Keratinocyte (primary cell): ENCODE data around the gene VEGFA. TPM values are rescaled to one million over a fixed set of nuclear protein-coding genes. Genes with fewer than 3 reads are reported as not detected.

Source experiments
- DNase-seq: peaks from one replicate; pipeline ENCODE4 v3.0.0-alpha.2; 2011; ENCODE audit warnings: low read depth, missing footprints, low spot score
- FAIRE-seq: peaks from 2 replicates; lab custom pipeline; 2011; peaks lifted over from hg19 to GRCh38; lab: Jason Lieb, UNC
- H2AFZ ChIP-seq: 2 replicates; pipeline ENCODE4 v1.6.0; 2012; ENCODE audit warnings: low read length, control low read depth, inconsistent platforms; ENCODE audit not compliant: control insufficient read depth
- H3K27ac ChIP-seq: 2 replicates; pipeline ENCODE4 v1.5.1; 2011; ENCODE audit warnings: low read length; ENCODE audit not compliant: control insufficient read depth, insufficient read depth
- H3K27me3 ChIP-seq: 3 replicates; pipeline ENCODE4 v1.6.0; 2011; ENCODE audit warnings: low read length; ENCODE audit not compliant: control insufficient read depth, insufficient read depth; ENCODE audit errors: extremely low read depth
- H3K36me3 ChIP-seq, 2 experiments: 2 replicates in 1 of 2; 3 replicates in 1 of 2; pipeline ENCODE4 v1.5.1; 2011; ENCODE audit warnings: low read length in 2 of 2, mild to moderate bottlenecking in 1 of 2; ENCODE audit not compliant: control insufficient read depth in 2 of 2, insufficient read depth in 2 of 2; ENCODE audit errors: extremely low read depth in 1 of 2
- H3K4me1 ChIP-seq: 3 replicates; pipeline ENCODE4 v1.5.1; 2011; ENCODE audit warnings: low read length; ENCODE audit not compliant: control insufficient read depth, insufficient read depth; ENCODE audit errors: extremely low read depth
- H3K4me2 ChIP-seq: 3 replicates; pipeline ENCODE4 v1.6.0; 2011; ENCODE audit warnings: low read depth, low read length; ENCODE audit not compliant: control insufficient read depth, insufficient read depth; ENCODE audit errors: extremely low read depth
- H3K4me3 ChIP-seq, 3 experiments: fragments of 200-600 bp in 1 of 3; sonication (generic) in 1 of 3; 2 replicates in 2 of 3; 3 replicates in 1 of 3; pipeline ENCODE4 v1.5.1; 2011 to 2016; ENCODE audit warnings: low read length in 3 of 3, mild to moderate bottlenecking in 3 of 3, control low read depth in 2 of 3, inconsistent platforms in 1 of 3, low read depth in 1 of 3, mixed read lengths in 1 of 3, mixed run types in 1 of 3, moderate library complexity in 1 of 3; ENCODE audit not compliant: control insufficient read depth in 2 of 3, insufficient read depth in 2 of 3; ENCODE audit errors: extremely low read depth in 1 of 3
- H3K79me2 ChIP-seq: 2 replicates; pipeline ENCODE4 v1.6.0; 2012; ENCODE audit warnings: low read length; ENCODE audit not compliant: control insufficient read depth, insufficient read depth
- H3K9ac ChIP-seq: 3 replicates; pipeline ENCODE4 v1.6.0; 2011; ENCODE audit warnings: low read length; ENCODE audit not compliant: control insufficient read depth, insufficient read depth; ENCODE audit errors: extremely low read depth
- H3K9me1 ChIP-seq: 3 replicates; pipeline ENCODE4 v1.6.0; 2011; ENCODE audit warnings: low read length; ENCODE audit not compliant: control insufficient read depth, insufficient read depth; ENCODE audit errors: extremely low read depth
- H3K9me3 ChIP-seq: 2 replicates; pipeline ENCODE4 v1.5.1; 2012; ENCODE audit warnings: low read depth, low read length; ENCODE audit not compliant: control insufficient read depth
- H4K20me1 ChIP-seq: 3 replicates; pipeline ENCODE4 v1.6.0; 2011; ENCODE audit warnings: low read length; ENCODE audit not compliant: control insufficient read depth, insufficient read depth; ENCODE audit errors: extremely low read depth
- CTCF ChIP-seq, 3 experiments: IDR thresholded peaks in 1 of 3; conservative IDR thresholded peaks in 1 of 3; optimal IDR thresholded peaks in 1 of 3; 2 replicates in 2 of 3; 3 replicates in 1 of 3; pipeline versions ENCODE3 to v1.5.1; 2011; ENCODE audit warnings: low read length in 3 of 3, mild to moderate bottlenecking in 3 of 3, moderate library complexity in 2 of 3, control low read depth in 1 of 3, inconsistent platforms in 1 of 3; ENCODE audit not compliant: insufficient read depth in 2 of 3; ENCODE audit errors: extremely low read depth in 1 of 3
- EZH2 ChIP-seq: IDR thresholded peaks from one replicate; pipeline ENCODE4 v1.6.1; 2012; ENCODE audit warnings: inconsistent platforms, mild to moderate bottlenecking, low read length, moderate library complexity
- dilution Hi-C: fragments of 300-500 bp; cut with MboI; formaldehyde crosslinking; loops from one replicate; pipeline ENCODE4 v1.7.0; 2020; ENCODE audit warnings: low sequenced_read_pairs; ENCODE audit not compliant: extremely low pct_ligation_motif_present
- polyA plus RNA-seq, 5 experiments: library from polyadenylated mRNA; depleted of rRNA in 3 of 5; stranded (reverse) in 3 of 5; stranded (forward) in 1 of 5; unstranded in 1 of 5; fragments of >200 nt; gene quantifications; 1 replicate in 1 of 5; 2 replicates in 3 of 5; 3 replicates in 1 of 5; pipeline versions ENCODE4 v1.2.1 to v1.2.3, GENCODE V29; 2011 to 2012; ENCODE audit warnings: missing spikeins in 2 of 5, low read depth in 1 of 5, low replicate concordance in 1 of 5

The VEGFA gene
- polyA plus RNA-seq, 1 donor (not counting 4 experiments of a cell fraction or from before 2014, with no cell fraction given) = 149 TPM

- no peaks in the 10 kb centered on the region for H4K20me1 ChIP-seq
Measured at GRCh38 chr6:43795421-43795820, 25.4 kb downstream of the VEGFA start.

GRCh38 chr6:43796168-43796567 lies 26.2 kb downstream of the VEGFA start:
- H3K9me1 ChIP-seq = no peaks in the 10 kb centered on the region
- no peaks in the 10 kb centered on the region for H3K9me3 ChIP-seq
- no peak for DNase-seq
- no peaks in the 10 kb centered on the region for H3K36me3 ChIP-seq
- peaks cover 6% of the 10 kb centered on the region for H3K27me3 ChIP-seq
- H3K4me1 ChIP-seq = peaks cover 14% of the 10 kb centered on the region
- FAIRE-seq = no peak
- H3K4me2 ChIP-seq = no peak overlapping the region
- dilution Hi-C loops = no loop called here
- H2AFZ ChIP-seq = no peak overlapping the region
- TF ChIP-seq CTCF (optimal IDR thresholded peaks at IDR 0.05 in 1 of 3, IDR thresholded peaks at IDR 0.05 in 1 of 3, conservative IDR thresholded peaks at IDR 0.05 in 1 of 3; ENCODE audit: extremely low read depth in 1 of 3, insufficient read depth in 2 of 3, low read length in 3 of 3) = no peak
- TF ChIP-seq EZH2 = no peak
- H3K79me2 ChIP-seq = no peaks in the 10 kb centered on the region
- H4K20me1 ChIP-seq = no peaks in the 10 kb centered on the region
- no peak overlapping the region for H3K9ac ChIP-seq
- H3K27ac ChIP-seq = no peak overlapping the region
- no peak overlapping the region for H3K4me3 ChIP-seq

More at GRCh38 chr6:43795421-43795820, 25.4 kb downstream of the VEGFA start:
- Histone ChIP-seq H2AFZ (no peak overlapping the region), H3K27ac (no peak overlapping the region), H3K4me3 (no peak overlapping the region), H3K9me3 (no peaks in the 10 kb centered on the region), H3K79me2 (no peaks in the 10 kb centered on the region), H3K36me3 (no peaks in the 10 kb centered on the region), H3K9me1 (no peaks in the 10 kb centered on the region), H3K9ac (no peak overlapping the region), H3K4me1 (peaks cover 14% of the 10 kb centered on the region), H3K27me3 (peaks cover 6% of the 10 kb centered on the region), H3K4me2 (no peak overlapping the region)
- FAIRE-seq = no peak
- TF ChIP-seq CTCF (optimal IDR thresholded peaks at IDR 0.05 in 1 of 3, IDR thresholded peaks at IDR 0.05 in 1 of 3, conservative IDR thresholded peaks at IDR 0.05 in 1 of 3; ENCODE audit: extremely low read depth in 1 of 3, insufficient read depth in 2 of 3, low read length in 3 of 3) (no peak), EZH2 (no peak)
- DNase-seq = no peak
- dilution Hi-C loops = no loop called here
